ENCODE data around the gene HS6ST2. TPM values are rescaled to one million over a fixed set of nuclear protein-coding genes. Genes with fewer than 3 reads are reported as not detected.

HS6ST2 gene
- total and polyA plus RNA-seq, 9 of the 15 experiments (the other 6 are each of a cell fraction or from before 2014, with no cell fraction given) = not detected

DNA sequence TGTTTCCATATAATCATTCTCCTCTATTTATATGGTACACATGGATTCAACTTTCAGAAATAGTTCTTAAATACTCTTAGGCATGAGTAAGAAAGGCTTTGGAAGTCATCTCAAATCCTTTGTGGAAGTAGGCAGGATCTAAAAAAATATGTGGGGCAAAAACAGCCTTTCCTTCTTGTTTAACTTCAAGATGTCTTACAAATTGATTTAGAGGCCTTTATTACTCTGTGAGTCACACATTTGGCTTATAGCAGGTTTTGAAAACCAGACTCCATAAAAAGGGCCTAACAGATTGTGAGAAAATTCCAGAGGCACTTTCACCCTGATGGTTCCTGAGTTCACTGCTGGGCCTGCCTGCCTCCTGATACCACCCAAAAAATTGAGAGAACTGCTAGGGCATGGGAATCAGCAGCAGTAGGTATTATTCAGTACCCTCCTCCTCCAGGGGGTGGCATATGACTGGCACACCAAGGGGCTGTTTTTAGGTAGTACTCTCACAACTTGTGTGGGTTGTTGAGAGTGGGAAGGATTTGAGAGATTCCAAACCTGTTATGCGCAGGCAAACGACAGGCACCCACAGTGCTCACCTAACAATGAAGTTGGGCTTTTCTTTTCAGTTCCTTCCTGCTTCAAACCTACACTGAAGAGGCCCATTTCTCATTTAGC, 306.9 kb downstream of the HS6ST2 start:
- CTCF ChIA-PET (ENCODE audit: low intra/inter-chr PET ratio) = interaction anchor here (0.5 kb wide), 1 partner anchor 136 kb away, joined by 4 read pairs; no protein-coding TSS in a partner anchor
- FAIRE-seq = no peak
- DNase-seq (ENCODE audit: extremely low read depth in 1 of 4, low spot score in 3 of 4) = no peak
- H3K4me3 ChIP-seq = no peak overlapping the region
- H3K4me2 ChIP-seq (ENCODE audit: insufficient read depth, low read length) = no peak overlapping the region
- H3K9me3 ChIP-seq (replicated peaks; ENCODE audit: control insufficient read depth, insufficient read depth, low read depth, low read length) = no peaks in the 10 kb centered on the region
- in situ Hi-C loops (cut with MboI) = no loop called here
- H3K9ac ChIP-seq (ENCODE audit: insufficient read depth in 1 of 2, low read depth in 2 of 2, low read length in 2 of 2) = no peak overlapping the region
- H3K79me2 ChIP-seq (ENCODE audit: control insufficient read depth, insufficient read depth, low read length) = no peaks in the 10 kb centered on the region
- no TSS peak for BruUV-seq (replicated peaks)
- WGBS (ENCODE audit: insufficient coverage, low coverage, missing lambda C conversion rate) = 0% methylated on average over 2 of the region's 2 CpGs
- no peaks in the 10 kb centered on the region for H3K4me1 ChIP-seq (replicated peaks in 1 of 2; ENCODE audit: control insufficient read depth in 2 of 2, insufficient read depth in 2 of 2, low read length in 2 of 2)
- no peaks in the 10 kb centered on the region for H3K27me3 ChIP-seq (ENCODE audit: control insufficient read depth in 2 of 2, insufficient read depth in 2 of 2, low read length in 2 of 2)
- POLR2A ChIA-PET = no interaction called here
- no peak overlapping the region for H3K27ac ChIP-seq (ENCODE audit: extremely low read depth, low read depth, low read length)
- intact Hi-C loops (cut with micrococcal nuclease) = no loop called here
- no peaks in the 10 kb centered on the region for H4K20me1 ChIP-seq (replicated peaks; ENCODE audit: control insufficient read depth, insufficient read depth, low read length)
- no peak for ATAC-seq
- no peak overlapping the region for H2AFZ ChIP-seq (ENCODE audit: low read depth, low read length)
- H3K36me3 ChIP-seq (ENCODE audit: control insufficient read depth, insufficient read depth, low read length) = no peaks in the 10 kb centered on the region
- no peaks in the 10 kb centered on the region for H3K9me1 ChIP-seq (ENCODE audit: control insufficient read depth, insufficient read depth, low read length)
- no peak for TF ChIP-seq PYGO2 (tag; IDR thresholded peaks at IDR 0.05)
- TF ChIP-seq ZNF830 (CRISPR knock-in tag; IDR thresholded peaks at IDR 0.05) = no peak
- TF ChIP-seq POLR3G (IDR thresholded peaks at IDR 0.05; ENCODE audit: extremely low read depth, insufficient read length, insufficient replicate concordance) = no peak
- TF ChIP-seq, protein P1, sequence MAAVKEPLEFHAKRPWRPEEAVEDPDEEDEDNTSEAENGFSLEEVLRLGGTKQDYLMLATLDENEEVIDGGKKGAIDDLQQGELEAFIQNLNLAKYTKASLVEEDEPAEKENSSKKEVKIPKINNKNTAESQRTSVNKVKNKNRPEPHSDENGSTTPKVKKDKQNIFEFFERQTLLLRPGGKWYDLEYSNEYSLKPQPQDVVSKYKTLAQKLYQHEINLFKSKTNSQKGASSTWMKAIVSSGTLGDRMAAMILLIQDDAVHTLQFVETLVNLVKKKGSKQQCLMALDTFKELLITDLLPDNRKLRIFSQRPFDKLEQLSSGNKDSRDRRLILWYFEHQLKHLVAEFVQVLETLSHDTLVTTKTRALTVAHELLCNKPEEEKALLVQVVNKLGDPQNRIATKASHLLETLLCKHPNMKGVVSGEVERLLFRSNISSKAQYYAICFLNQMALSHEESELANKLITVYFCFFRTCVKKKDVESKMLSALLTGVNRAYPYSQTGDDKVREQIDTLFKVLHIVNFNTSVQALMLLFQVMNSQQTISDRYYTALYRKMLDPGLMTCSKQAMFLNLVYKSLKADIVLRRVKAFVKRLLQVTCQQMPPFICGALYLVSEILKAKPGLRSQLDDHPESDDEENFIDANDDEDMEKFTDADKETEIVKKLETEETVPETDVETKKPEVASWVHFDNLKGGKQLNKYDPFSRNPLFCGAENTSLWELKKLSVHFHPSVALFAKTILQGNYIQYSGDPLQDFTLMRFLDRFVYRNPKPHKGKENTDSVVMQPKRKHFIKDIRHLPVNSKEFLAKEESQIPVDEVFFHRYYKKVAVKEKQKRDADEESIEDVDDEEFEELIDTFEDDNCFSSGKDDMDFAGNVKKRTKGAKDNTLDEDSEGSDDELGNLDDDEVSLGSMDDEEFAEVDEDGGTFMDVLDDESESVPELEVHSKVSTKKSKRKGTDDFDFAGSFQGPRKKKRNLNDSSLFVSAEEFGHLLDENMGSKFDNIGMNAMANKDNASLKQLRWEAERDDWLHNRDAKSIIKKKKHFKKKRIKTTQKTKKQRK (IDR thresholded peaks at IDR 0.05; ENCODE audit: borderline replicate concordance, low read depth, low read length) = no peak
- no peak for TF ChIP-seq SMAD3 (CRISPR knock-in tag; conservative IDR thresholded peaks at IDR 0.05)
- TF ChIP-seq, protein P2, sequence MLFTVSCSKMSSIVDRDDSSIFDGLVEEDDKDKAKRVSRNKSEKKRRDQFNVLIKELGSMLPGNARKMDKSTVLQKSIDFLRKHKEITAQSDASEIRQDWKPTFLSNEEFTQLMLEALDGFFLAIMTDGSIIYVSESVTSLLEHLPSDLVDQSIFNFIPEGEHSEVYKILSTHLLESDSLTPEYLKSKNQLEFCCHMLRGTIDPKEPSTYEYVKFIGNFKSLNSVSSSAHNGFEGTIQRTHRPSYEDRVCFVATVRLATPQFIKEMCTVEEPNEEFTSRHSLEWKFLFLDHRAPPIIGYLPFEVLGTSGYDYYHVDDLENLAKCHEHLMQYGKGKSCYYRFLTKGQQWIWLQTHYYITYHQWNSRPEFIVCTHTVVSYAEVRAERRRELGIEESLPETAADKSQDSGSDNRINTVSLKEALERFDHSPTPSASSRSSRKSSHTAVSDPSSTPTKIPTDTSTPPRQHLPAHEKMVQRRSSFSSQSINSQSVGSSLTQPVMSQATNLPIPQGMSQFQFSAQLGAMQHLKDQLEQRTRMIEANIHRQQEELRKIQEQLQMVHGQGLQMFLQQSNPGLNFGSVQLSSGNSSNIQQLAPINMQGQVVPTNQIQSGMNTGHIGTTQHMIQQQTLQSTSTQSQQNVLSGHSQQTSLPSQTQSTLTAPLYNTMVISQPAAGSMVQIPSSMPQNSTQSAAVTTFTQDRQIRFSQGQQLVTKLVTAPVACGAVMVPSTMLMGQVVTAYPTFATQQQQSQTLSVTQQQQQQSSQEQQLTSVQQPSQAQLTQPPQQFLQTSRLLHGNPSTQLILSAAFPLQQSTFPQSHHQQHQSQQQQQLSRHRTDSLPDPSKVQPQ (CRISPR knock-in tag; IDR thresholded peaks at IDR 0.05; ENCODE audit: borderline replicate concordance) = no peak
- TF ChIP-seq CBX8 (IDR thresholded peaks at IDR 0.05; ENCODE audit: borderline replicate concordance, extremely low read depth, low read depth, low read length, poor library complexity, severe bottlenecking) = no peak
- TF ChIP-seq, protein P3, sequence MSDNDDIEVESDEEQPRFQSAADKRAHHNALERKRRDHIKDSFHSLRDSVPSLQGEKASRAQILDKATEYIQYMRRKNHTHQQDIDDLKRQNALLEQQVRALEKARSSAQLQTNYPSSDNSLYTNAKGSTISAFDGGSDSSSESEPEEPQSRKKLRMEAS (CRISPR knock-in tag; IDR thresholded peaks at IDR 0.05) = no peak
- TF ChIP-seq HDAC2 (IDR thresholded peaks at IDR 0.05) = no peak
- TF ChIP-seq PCBP1 (IDR thresholded peaks at IDR 0.05; ENCODE audit: low read depth, low read length, poor library complexity, severe bottlenecking) = no peak
- no peak for TF ChIP-seq MAFG (tag; conservative IDR thresholded peaks at IDR 0.05)
- no peak for TF ChIP-seq NELFE (IDR thresholded peaks at IDR 0.05; ENCODE audit: insufficient read depth, insufficient read length)
- TF ChIP-seq ASH1L (IDR thresholded peaks at IDR 0.05; ENCODE audit: borderline replicate concordance, low read depth, partially characterized antibody) = no peak
- TF ChIP-seq, protein P4, sequence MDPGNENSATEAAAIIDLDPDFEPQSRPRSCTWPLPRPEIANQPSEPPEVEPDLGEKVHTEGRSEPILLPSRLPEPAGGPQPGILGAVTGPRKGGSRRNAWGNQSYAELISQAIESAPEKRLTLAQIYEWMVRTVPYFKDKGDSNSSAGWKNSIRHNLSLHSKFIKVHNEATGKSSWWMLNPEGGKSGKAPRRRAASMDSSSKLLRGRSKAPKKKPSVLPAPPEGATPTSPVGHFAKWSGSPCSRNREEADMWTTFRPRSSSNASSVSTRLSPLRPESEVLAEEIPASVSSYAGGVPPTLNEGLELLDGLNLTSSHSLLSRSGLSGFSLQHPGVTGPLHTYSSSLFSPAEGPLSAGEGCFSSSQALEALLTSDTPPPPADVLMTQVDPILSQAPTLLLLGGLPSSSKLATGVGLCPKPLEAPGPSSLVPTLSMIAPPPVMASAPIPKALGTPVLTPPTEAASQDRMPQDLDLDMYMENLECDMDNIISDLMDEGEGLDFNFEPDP (CRISPR knock-in tag; IDR thresholded peaks at IDR 0.05) = no peak

All from K562 (cell line).